GM10248 (cell line): ENCODE data around the gene GATM.

Experiments used
- CTCF ChIA-PET: fragments of 300-600 bp; sonication (Branson Sonifier 250); formaldehyde crosslinking; extraction: SDS; loops from one replicate; lab custom pipeline; 2021; ENCODE audit warnings: antibody characterized with exemption; lab: Yijun Ruan, JAX
- POLR2A ChIA-PET: fragments of 350-650 bp; sonication (Branson Sonifier 250); formaldehyde crosslinking; extraction: SDS; loops from one replicate; lab custom pipeline; 2020; ENCODE audit warnings: antibody characterized with exemption; lab: Yijun Ruan, JAX
- DNase-seq: peaks from one replicate; pipeline ENCODE4 v3.0.0; 2012; ENCODE audit errors: extremely low spot score
- TF ChIP-seq, protein P1 (sequence below): IDR thresholded peaks from 2 replicates; pipeline ENCODE4 v1.5.1; 2012; ENCODE audit warnings: mild to moderate bottlenecking, low read depth; ENCODE audit errors: extremely low read depth, missing control alignments, control extremely low read depth

The GATM gene

DNA sequence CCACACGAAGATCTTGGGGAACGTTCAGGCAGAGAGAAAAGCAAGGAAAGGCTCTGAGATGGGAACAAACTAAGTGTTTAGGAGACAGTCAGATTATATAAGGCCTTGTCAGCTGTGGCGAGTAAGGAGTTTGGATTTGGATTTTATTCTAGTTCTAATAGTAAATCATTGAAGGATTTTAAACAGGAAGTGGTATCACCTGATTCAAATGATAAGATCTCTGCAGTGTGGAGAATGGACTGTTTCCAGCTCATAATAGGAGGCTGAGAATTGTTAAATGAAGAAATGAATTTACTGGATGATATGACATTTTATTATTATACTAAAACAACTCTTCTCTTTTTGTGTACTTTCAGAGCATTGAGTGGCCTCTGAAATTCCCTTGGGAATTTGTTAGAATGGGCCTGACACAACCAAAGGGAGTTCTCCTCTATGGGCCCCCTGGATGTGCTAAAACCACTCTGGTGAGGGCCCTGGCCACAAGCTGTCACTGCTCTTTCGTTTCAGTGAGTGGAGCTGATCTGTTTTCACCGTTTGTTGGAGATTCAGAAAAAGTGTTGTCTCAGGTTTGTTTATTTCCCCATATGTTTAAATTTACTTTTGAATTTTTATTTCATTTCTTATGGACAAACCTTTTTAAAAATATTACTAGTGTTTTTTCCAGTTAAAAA, 36.0 kb upstream of the GATM start:
- CTCF ChIA-PET = interaction anchor here (1.4 to 2.3 kb wide), 8 partner anchors 13 to 250 kb away, joined by 3 to 10 read pairs (median 6); no protein-coding TSS in a partner anchor
- TF ChIP-seq, protein P1, sequence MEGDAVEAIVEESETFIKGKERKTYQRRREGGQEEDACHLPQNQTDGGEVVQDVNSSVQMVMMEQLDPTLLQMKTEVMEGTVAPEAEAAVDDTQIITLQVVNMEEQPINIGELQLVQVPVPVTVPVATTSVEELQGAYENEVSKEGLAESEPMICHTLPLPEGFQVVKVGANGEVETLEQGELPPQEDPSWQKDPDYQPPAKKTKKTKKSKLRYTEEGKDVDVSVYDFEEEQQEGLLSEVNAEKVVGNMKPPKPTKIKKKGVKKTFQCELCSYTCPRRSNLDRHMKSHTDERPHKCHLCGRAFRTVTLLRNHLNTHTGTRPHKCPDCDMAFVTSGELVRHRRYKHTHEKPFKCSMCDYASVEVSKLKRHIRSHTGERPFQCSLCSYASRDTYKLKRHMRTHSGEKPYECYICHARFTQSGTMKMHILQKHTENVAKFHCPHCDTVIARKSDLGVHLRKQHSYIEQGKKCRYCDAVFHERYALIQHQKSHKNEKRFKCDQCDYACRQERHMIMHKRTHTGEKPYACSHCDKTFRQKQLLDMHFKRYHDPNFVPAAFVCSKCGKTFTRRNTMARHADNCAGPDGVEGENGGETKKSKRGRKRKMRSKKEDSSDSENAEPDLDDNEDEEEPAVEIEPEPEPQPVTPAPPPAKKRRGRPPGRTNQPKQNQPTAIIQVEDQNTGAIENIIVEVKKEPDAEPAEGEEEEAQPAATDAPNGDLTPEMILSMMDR = no peak
- no peak for DNase-seq
- POLR2A ChIA-PET = interaction anchor here (0.6 kb wide), 1 partner anchor 227 kb away, joined by 8 read pairs; the partner anchor contains the start of gene SHF

DNA sequence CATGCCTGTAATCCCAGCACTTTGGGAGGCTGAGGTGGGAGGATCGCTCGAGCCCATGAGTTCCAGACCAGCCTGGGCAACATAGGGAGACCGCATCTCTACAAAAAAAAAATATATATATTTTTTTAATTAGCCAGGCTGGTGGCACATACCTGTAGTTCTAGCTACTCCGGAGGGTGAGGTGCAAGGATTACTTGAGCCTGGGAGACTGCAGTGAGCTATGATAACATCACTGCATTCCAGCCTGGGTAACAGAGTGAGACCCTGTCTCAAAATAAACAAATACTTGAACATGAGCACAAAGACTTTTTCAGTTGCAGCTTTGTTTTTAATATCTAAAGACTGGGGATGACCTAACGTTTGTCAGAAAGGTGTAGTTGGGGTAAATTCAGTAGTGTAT, 31.3 kb upstream of the GATM start:
- CTCF ChIA-PET = interaction anchor here (0.7 to 2.2 kb wide), 6 partner anchors 9 to 204 kb away, joined by 3 to 9 read pairs (median 5); no protein-coding TSS in a partner anchor
- no peak for DNase-seq
- TF ChIP-seq, protein P1 = no peak
- POLR2A ChIA-PET = no interaction called here

DNA sequence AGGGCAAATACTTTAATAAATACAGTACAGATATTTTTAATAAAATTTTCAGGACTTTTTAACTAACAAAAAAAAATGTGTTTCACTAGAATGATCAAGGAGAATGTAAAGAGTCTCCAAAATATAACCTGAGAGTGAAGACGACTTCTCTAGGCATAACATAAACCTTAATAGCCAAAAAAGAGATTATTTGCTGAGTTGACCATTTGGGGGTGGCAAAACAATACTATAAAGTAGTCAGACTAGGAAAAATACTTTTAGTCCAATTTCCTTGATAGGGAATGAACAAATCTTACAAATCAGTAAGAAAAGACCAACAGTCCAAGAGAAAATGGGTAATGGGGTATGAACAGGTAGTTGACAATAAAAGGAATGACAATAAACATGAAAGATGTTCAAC, 29.4 kb upstream of the GATM start:
- ChIA-PET POLR2A (no interaction called here), CTCF (interaction anchor here (1.6 kb wide), 1 partner anchor 245 kb away, joined by 4 read pairs; no protein-coding TSS in a partner anchor)
- TF ChIP-seq, protein P1 = no peak
- DNase-seq = no peak

DNA sequence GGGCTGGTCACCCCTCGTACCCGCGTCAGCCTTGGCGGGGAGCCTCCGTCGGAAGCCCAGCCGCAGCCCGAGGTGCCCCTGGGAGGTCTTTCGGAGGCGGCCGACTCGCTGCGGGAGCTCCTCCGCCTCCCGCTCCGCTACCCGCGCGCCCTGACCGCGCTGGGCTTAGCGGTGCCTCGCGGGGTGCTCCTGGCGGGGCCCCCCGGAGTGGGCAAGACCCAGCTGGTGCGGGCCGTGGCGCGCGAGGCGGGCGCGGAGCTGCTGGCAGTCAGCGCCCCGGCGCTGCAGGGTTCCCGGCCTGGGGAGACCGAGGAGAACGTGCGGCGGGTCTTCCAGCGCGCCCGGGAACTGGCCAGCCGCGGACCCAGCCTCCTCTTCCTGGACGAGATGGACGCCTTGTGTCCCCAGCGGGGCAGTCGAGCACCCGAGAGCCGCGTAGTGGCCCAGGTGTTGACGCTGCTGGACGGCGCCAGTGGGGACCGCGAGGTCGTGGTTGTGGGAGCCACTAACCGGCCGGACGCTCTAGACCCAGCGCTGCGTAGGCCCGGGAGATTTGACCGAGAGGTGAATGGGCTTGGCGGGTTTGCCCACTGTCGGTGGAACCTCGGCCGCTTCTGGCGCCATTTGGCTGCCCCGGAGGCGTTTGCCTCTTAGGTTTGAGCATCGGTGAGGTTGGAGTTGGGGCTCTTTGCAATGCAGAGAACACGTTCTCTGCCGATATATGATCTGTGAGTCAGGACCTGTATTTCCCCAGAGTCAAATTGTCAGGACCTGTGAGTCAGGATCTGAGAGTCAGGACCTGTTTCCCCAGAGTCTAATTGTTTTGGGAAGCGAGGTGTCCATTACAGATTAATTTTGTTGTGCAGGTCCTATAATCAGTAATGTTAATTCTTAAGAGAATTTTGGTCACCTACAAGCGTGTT, 24.9 kb upstream of the GATM start:
- ChIA-PET POLR2A (interaction anchor here (0.6 to 1.9 kb wide), 3 partner anchors 23 to 214 kb away, joined by 3 to 10 read pairs (median 4); no protein-coding TSS in a partner anchor), CTCF (interaction anchor here (1.1 to 6.6 kb wide), 15 partner anchors 8 to 285 kb away, joined by 3 to 44 read pairs (median 4); no protein-coding TSS in a partner anchor)
- TF ChIP-seq, protein P1 = no peak
- DNase-seq = peak; percentile 44

DNA sequence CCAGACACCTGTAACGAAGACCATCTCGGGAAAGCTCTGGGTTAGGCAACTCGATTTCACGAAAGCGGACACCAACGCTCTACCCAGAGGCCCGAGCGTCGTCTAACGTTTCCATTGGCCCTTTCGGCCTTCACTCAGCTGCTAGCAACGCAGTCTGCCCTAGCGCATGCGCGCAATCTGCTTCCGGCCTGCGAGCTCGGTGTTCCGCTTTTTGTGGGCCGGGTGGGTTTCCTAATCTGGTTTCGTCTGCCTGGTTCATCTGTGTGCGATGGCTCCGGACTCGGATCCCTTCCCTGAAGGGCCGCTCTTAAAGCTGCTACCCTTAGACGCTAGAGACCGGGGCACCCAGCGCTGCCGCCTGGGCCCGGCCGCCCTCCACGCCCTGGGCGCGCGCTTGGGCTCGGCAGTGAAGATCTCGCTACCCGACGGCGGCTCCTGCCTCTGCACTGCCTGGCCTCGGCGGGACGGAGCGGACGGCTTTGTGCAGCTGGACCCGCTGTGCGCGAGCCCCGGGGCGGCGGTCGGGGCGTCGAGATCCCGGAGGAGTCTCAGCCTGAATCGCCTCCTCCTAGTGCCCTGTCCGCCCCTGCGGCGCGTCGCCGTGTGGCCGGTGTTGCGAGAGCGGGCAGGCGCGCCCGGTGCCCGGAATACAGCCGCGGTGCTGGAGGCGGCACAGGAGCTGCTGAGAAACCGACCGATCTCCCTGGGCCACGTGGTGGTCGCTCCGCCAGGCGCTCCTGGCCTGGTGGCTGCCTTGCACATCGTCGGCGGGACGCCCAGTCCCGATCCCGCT, 24.0 kb upstream of the GATM start:
- POLR2A ChIA-PET = interaction anchor here (0.6 to 1.9 kb wide), 9 partner anchors 10 to 250 kb away, joined by 3 to 10 read pairs (median 4); partner anchors contain the start of genes BLOC1S6 and SHF
- CTCF ChIA-PET = interaction anchor here (0.8 to 6.7 kb wide), 19 partner anchors 9 to 284 kb away, joined by 3 to 59 read pairs (median 4); no protein-coding TSS in a partner anchor
- DNase-seq = peak; percentile 96
- TF ChIP-seq, protein P1 = no peak
